ENCODE measurements around the gene MGST3.

MGST3 gene

GRCh38 chr1:165666152-165666825, 35.3 kb downstream of the MGST3 start:
- TF ChIP-seq CTCF (IDR thresholded peaks at IDR 0.05; ENCODE audit: extremely low read depth, missing control alignments) = no peak
- no peak for DNase-seq (ENCODE audit: low spot score)

- no peak for TF ChIP-seq CTCF (IDR thresholded peaks at IDR 0.05; ENCODE audit: extremely low read depth, missing control alignments)
- DNase-seq (ENCODE audit: low spot score) = no peak
These were observed 37.1 kb downstream of the MGST3 start for GRCh38 chr1:165668184-165668583.

GRCh38 chr1:165671526-165671925, 40.5 kb downstream of the MGST3 start:
- DNase-seq (ENCODE audit: low spot score) = no peak
- no peak for TF ChIP-seq CTCF (IDR thresholded peaks at IDR 0.05; ENCODE audit: extremely low read depth, missing control alignments)

GRCh38 chr1:165674599-165674998, 43.6 kb downstream of the MGST3 start:
- TF ChIP-seq CTCF (IDR thresholded peaks at IDR 0.05; ENCODE audit: extremely low read depth, missing control alignments) = no peak
- no peak for DNase-seq (ENCODE audit: low spot score)

- no peak for TF ChIP-seq CTCF (IDR thresholded peaks at IDR 0.05; ENCODE audit: extremely low read depth, missing control alignments)
- no peak for DNase-seq (ENCODE audit: low spot score)
These were observed 44.8 kb downstream of the MGST3 start for GRCh38 chr1:165675794-165676193.

- DNase-seq (ENCODE audit: low spot score) = no peak
- TF ChIP-seq CTCF (IDR thresholded peaks at IDR 0.05; ENCODE audit: extremely low read depth, missing control alignments) = no peak
These were observed 47.5 kb downstream of the MGST3 start for GRCh38 chr1:165678509-165678908.

- TF ChIP-seq CTCF (IDR thresholded peaks at IDR 0.05; ENCODE audit: extremely low read depth, missing control alignments) = no peak
- DNase-seq (ENCODE audit: low spot score) = no peak
These were observed 48.4 kb downstream of the MGST3 start for GRCh38 chr1:165679282-165680036.
